ENCODE results near the gene KLC1.

Gene KLC1

DNA sequence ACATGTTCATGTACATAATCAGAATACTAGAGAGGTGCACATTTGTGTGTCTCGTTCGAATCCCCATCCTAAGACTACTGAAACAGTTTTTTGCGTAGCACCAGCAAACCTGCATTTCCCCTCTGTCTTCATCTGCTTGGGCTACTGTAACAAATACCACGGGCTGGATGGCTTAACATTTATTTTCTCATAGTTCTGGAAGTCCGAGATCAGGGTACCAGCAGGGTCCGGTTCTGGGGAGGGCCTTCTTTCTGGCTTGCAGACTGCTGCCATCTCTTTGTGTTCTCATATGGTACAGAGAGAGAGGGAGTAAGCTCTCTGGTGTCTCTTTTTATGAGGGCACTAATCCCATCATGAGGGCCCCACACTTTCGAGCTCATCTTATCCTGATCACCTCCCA lies 30.6 kb downstream of the KLC1 start:
- DNase-seq (ENCODE audit: low spot score): no peak

DNA sequence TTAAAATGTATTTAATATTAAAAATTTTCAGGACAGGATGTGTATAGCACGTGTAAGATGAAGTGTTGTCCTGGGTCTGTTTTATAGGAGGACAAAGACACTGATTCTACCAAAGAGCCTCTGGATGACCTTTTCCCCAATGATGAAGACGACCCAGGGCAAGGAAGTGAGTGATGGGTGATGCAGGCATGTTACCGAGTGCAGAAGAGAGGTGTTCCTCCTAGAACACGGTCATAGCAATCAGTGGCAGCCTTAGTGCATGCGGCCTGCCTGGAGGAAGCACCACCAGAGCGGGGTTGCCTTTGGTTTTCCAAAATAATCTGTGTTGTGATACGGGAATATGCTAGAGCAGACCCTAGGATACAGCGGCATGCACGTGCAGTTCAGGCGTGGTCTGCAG lies 33.0 kb downstream of the KLC1 start:
- DNase-seq (ENCODE audit: low spot score): no peak

DNA sequence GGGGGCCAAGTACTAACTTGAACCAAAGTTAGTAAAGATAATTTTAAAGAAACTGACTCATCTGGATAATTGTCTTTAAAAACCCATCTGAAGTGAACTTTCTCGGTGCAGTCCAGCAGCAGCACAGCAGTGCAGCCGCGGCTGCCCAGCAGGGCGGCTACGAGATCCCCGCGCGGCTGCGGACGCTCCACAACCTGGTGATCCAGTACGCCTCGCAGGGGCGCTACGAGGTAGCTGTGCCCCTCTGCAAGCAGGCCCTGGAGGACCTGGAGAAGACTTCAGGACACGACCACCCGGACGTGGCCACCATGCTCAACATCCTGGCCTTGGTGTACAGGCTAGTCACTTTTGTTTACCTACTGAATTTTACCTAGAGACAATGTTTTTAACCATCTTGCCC lies 33.6 kb downstream of the KLC1 start:
- DNase-seq (ENCODE audit: low spot score): no peak

GRCh38 chr14:103663506-103663905 lies 34.5 kb downstream of the KLC1 start:
- no peak for DNase-seq (ENCODE audit: low spot score)

DNA sequence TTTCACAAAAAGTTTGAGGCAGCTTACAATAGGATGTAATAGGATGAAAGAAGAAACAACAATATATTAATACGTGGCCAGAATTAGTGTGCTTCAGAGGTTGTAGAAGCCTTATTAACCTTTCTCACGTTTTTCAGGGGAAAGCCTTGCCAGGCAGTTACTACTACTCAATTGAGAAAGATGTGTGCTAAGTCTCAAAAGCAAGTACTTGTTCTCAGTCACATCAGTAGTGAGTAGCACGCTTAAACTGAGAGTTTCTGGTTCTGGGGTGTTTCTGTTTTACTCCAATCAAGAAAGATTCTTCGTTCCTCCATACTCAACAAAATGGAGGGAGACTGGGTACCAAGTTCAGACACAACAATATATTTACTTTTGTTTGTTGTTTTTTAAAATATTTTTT lies 38.7 kb downstream of the KLC1 start:
- DNase-seq (ENCODE audit: low spot score): no peak

DNA sequence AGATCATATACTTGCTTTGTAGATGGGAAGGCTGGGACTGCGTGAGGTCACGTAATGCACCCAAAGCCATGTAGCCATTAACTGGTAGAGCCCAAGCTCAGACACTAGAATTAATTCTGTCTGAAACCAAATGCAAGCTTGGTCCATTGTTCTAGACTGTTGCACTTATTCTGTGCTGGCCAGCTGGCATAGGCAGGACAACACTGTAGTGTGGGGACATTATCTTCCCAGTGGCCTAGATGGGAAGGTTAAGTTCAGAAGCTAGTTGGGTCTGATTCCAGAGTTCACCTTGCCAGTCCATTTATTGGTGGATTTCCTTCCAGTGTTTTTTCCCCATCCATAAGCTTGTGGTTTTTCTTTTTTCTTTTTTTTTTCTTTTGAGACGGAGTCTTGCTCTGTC lies 39.1 kb downstream of the KLC1 start:
- no peak for DNase-seq (ENCODE audit: low spot score)

GRCh38 chr14:103669370-103669769 lies 40.4 kb downstream of the KLC1 start:
- DNase-seq (ENCODE audit: low spot score): no peak

DNA sequence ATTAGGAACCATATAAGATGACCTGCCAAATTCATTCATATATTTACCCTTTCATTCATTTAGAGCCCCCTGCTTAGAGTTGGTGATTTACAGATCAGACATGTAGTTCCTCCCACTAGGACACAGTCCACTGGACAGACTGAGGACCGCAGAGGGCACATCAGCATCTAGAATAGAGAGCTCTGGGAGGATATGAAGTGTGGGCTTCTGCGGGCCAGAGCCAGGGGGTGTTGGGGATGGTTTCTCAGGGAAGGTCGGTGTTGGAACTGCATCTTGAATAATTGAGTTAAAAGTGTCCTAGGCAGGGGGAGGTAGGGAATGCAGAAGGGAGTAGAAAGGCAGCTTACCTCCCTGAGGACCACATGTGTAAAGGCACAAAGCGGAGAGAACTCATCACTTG lies 42.9 kb downstream of the KLC1 start:
- DNase-seq (ENCODE audit: low spot score): no peak

GRCh38 chr14:103675957-103676356 lies 46.9 kb downstream of the KLC1 start:
- DNase-seq (ENCODE audit: low spot score): no peak

GRCh38 chr14:103676881-103677675 lies 48.1 kb downstream of the KLC1 start:
- DNase-seq (ENCODE audit: low spot score): no peak

DNA sequence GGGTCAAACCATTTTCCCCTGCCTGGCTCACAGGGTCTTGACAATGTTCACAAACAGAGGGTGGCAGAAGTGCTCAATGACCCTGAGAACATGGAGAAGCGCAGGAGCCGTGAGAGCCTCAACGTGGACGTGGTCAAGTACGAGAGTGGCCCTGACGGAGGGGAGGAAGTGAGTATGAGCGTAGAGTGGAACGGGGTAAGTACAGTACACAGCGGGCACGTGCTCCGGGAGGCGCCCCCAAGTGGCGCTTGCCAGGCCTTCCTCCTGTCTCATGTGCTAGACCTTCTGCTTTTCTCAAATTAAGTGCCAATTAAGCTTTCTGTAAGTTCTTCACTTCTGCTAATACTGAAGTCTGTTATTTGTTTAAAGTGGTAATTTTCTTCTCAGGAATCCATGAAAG lies 50.3 kb downstream of the KLC1 start:
- DNase-seq (ENCODE audit: low spot score): peak; percentile 23

DNA sequence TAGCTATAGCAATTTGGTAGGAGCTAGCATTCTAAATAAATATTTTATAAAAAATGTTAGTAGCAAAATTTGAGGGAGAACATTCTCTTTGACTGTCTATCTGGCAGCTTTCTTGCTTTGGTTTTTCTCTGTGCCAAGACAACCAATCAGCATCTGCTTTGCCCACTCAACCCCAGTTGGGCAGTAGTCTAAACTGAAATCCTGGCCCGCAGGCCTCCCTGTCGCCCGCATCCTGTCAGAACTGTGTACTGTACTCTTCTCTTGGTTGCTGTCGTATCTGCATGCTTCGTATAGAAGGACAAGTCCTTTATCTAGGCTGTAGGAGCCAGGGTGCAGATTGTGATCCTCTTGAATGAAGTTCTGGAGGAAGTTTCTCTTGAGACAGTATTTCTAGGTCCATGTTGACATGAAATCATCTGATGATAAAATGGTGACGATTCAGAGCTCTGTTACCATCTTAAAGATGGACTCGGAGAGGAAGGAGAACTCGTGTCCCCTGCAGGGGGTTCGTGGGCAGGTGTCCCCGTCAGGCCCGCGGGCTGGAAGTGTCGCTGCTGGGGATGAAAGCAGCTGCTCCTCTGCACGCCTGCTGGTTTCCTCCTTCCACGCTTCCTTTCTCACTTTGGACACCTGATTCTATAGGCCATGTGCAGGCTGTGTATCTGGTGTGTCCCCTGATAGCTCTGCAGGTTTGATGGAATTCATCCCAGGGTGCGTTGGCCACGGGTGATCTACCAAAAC lies 51.6 kb downstream of the KLC1 start:
- no peak for DNase-seq (ENCODE audit: low spot score)

- no peak for DNase-seq (ENCODE audit: low spot score)
Measured at GRCh38 chr14:103683139-103683538, 54.1 kb downstream of the KLC1 start.

DNA sequence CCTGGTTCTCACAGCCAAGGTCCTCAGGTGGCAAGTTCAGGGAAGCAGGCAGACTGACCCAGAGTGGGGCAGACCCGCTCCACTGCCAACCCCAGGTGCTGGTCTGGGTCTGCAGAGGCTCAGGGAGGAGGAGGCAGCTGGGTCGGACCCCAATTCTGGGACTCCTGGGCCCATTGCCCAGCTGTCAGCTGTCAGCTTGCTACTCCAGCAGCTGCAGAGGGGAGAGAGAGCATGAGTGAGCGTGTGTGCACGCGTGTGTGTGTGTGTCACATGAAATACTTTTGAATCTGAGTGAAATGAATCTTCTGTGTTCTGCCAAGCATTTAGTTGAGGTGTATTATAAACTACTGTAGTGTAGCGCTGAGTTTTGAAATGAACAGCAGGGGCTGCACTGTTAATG lies 55.5 kb downstream of the KLC1 start:
- no peak for DNase-seq (ENCODE audit: low spot score)

GRCh38 chr14:103684871-103685270 lies 55.9 kb downstream of the KLC1 start:
- DNase-seq (ENCODE audit: low spot score): no peak

DNA sequence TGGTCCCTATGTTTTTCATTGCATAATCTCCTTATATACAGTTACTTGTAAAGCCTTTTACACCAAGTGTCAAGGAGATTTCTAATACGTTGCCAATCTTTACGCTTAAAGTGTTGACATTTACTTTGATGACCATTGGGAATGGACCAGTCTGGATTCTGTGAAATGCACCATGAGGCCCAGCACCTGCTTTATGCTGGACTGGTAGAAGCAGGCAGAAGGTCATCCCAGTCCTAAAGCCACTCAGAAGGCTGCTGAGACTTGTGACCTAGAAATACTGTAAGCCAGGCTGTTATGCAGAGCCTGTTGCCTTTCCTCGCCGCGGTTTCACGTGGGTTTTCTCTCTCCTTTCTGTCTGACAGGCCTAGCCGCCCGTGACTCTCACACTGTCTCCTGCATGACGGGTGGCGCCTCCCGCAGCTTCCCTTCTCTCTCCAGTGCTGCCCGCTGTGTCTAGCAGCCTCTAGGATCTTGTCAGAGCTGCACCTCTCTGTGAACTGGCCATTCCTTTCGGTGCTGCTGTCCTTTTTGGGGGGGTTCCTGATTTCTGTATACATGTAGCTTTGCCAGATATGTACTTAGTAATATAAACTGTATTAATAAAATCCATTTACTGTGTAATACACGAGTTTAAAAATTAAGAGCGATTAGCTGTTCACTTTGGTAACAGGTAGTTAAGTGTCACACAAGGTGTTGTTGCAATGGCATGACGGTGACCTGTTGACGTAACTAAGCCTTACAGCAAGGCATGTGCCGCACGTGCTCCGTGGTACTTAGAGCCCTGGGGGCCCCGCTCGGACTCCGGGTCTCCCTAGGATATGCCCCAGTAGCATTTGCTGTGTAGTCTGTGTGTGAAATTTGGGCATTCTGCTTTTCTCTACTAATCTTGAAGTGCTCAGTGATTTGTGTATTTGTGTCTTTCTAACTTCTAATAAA lies 56.5 kb downstream of the KLC1 start:
- DNase-seq (ENCODE audit: low spot score): no peak

DNA sequence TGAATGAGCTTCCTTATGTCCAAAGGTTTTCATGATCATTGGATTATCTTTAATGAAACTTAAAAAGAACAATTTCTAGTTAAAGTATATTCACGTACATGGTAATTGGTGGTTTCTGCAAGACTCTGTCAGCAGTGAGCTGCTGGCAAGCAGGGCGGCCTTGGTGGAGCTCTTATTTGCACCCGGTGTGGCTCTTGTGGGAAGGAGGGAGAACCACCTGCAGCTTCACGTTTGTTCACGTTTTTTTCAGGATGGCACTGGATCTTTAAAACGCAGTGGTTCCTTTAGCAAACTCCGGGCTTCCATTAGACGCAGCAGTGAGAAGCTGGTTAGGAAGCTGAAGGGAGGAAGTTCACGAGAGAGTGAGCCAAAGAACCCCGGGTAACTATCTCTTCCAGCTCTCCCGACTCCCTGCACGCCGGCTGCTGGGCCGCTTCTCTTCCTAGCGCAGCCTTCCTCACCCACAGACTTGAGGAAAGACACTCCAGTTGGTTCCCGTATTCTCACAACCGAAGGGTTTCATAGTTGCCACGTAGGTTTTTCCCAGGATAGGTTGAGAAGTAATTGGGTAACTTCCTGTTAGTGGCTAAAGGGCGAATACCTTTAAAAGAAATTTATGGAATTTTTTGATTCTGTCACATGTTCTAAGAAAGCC lies 57.9 kb downstream of the KLC1 start:
- no peak for DNase-seq (ENCODE audit: low spot score)

DNA sequence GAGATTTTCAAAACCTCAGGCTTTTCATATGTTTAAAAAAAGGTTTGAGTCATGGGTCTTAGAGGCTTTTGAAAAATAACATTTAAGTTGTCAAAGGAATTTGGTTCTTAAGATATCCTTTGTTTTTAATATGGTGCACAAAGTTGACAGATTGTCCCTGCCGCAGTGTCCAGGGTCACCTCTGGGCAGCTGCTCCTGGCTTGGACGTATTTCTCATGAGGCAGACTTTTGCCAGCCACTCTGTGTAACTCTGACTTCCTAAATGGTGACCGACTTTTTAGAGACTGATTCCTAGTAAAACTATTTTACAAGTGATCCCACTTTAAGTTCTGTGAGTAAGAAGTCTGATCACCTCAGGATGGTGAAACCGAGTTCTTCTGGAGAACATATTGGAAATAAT lies 58.7 kb downstream of the KLC1 start:
- no peak for DNase-seq (ENCODE audit: low spot score)

- no peak for DNase-seq (ENCODE audit: low spot score)
Measured at GRCh38 chr14:103688441-103688840, 59.4 kb downstream of the KLC1 start.

DNA sequence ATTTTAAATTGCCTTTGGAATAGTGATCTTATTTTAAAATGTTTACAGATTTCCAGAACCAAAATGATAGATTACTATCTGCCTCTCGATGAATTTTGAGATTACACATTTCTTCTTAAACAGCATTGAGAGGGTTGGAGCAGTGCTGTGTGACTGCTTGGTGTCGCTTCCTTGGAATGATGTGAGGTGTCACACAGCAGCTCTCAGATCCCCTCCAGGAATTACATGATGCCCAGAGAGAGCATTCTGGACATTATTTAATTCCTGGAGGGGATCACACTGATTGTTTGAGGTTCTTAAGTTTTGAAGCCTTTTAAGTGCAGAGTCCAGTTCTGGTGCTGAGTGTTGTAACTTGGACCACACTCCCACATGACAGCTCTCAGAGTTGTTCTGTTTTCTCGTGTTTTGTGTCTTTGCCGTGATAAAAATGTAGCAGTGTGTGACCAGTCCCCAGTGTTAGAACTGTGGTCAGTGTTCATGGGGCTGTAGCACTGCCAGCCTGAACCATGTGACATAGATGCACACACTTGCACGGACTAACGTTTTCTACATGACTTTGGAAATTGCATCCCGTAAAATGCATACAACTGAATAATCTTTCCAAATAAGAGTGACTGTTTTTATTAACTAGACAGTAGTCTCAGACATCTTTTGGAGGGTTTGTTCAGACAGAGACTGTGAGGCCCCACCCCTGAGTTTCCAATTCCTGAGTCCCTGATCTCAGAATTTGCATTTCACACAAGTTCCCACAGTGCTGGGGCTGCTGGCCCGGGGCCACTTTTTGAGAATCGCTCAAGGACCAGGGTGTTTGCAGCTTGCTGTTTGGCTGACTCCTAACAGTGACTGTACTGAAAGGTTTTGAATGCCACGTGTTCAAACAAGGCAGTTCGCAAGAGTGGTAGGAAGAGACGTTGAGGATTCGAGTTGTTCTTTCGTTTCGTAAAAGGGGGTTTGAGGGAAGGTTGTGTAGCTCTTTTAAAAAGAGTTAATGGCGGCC lies 60.2 kb downstream of the KLC1 start:
- DNase-seq (ENCODE audit: low spot score): no peak

GRCh38 chr14:103690332-103690731 lies 61.3 kb downstream of the KLC1 start:
- no peak for DNase-seq (ENCODE audit: low spot score)
